Fibroblast of lung (primary cell): ENCODE data around the gene SLC35G2.

Source experiments
- CTCF ChIP-seq, 2 donors: IDR thresholded peaks in 1 of 2; conservative IDR thresholded peaks in 1 of 2; 1 replicate in 1 of 2; 2 replicates in 1 of 2; pipeline ENCODE4 v1.5.1; 2011 to 2012; ENCODE audit warnings: low read length in 2 of 2, control low read depth in 1 of 2, inconsistent platforms in 1 of 2, low read depth in 1 of 2, mild to moderate bottlenecking in 1 of 2
- EZH2 ChIP-seq: IDR thresholded peaks from 2 replicates; pipeline ENCODE4 v1.5.1; 2012; ENCODE audit warnings: low read length, control low read depth, mild to moderate bottlenecking; ENCODE audit errors: missing control alignments

GRCh38 chr3:136780741-136781140, 38.2 kb upstream of the SLC35G2 start:
- TF ChIP-seq CTCF (conservative IDR thresholded peaks at IDR 0.05 in 1 of 2, IDR thresholded peaks at IDR 0.05 in 1 of 2; ENCODE audit: low read depth in 1 of 2, low read length in 2 of 2) (no peak), EZH2 (no peak)
